ENCODE results near the gene CEBPA.
"Not testable (repeated sequence)": the region's sequence is repeated elsewhere in the genome, so short reads cannot be mapped to it uniquely, and the experiment has no call there.

CEBPA gene

GRCh38 chr19:33300009-33300893 lies 2.1 kb downstream of the CEBPA start:
- DNase-seq = no peak

GRCh38 chr19:33299051-33299688 lies 3.2 kb downstream of the CEBPA start:
- DNase-seq = no peak

DNA sequence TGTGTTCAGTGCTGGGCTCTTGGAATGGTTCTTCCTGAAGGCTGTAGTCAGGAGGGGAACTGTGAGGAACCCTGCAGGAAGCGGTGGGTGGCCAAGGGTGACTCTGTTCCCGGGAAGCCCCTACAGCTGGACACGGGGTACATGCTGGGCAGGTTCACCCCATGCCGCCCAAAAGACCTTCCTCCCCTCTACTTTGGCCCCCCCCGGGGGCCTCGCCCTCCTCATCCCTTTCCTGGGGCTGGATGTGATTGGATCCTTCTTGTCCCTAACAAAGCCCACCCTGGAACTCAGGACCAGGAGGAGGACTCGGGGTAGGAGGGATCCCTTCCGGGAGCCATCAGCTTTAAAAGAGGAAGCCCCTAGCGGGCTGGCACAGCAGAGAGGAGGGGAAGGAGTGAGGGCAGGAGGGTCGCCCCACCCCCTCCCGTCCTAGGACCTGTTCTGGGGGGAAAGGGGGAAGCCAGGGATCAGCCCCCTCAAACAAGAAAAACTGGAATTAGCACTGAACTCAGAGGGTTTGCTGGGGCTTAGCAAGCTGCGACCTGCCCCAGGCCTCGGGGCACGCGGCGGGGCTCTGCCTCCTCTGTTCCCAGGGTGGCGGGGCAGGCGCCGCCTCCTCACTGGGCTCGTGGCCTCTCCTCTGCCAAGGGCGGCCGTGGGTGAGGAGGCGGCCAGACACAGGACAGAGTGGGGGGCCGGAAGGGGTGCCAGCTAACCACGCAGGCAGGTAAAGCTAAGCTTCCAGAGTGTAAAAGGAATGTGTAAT lies 4.0 kb downstream of the CEBPA start:
- DNase-seq = no peak

DNA sequence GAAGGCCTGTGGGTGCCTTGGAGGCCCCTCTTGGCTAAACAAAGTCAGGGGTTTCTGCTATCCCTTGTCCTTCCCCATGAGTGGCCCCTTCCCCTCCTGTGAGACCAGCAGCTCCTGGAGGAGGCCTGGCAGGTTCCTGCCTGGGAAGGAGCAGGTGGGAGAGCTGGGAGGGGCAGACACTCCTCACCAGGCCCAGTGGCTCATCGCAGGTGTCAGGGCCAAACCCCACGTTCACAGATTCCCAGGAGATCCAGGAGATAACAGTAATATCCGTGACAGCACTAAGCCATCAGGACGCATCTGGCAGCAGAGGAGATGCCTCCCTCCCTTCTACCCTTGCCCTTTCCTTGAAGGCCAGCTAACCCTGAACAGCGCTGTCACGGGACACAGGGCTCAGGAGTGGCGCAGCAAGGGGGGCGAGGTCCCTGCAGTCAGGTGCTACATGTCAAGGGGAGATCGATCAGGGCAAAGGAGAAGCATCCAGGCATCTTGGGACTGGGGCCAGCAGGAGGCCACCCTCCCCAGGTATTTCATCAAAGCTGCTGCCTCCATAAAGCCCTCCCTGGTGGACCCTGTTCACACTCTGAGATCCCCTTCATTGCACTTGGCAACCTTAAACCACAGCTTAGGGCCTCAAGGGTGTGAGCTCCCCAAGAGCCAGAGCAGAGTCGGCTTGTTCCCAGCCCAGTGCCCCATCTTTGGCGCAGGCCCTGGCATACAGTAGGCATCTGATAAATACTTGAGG lies 4.8 kb downstream of the CEBPA start:
- no peak for DNase-seq

- no peak for DNase-seq
Measured at GRCh38 chr19:33296488-33296971, 5.8 kb downstream of the CEBPA start.

GRCh38 chr19:33295621-33296487 lies 6.5 kb downstream of the CEBPA start:
- peak in 2 of 5 experiments; percentile 7 to 57 for DNase-seq

- not testable (repeated sequence) for DNase-seq
Measured at GRCh38 chr19:33295046-33295445, 7.3 kb downstream of the CEBPA start.

GRCh38 chr19:33294058-33294798 lies 8.1 kb downstream of the CEBPA start:
- no peak for DNase-seq

GRCh38 chr19:33293255-33294057 lies 8.9 kb downstream of the CEBPA start:
- DNase-seq = no peak

DNA sequence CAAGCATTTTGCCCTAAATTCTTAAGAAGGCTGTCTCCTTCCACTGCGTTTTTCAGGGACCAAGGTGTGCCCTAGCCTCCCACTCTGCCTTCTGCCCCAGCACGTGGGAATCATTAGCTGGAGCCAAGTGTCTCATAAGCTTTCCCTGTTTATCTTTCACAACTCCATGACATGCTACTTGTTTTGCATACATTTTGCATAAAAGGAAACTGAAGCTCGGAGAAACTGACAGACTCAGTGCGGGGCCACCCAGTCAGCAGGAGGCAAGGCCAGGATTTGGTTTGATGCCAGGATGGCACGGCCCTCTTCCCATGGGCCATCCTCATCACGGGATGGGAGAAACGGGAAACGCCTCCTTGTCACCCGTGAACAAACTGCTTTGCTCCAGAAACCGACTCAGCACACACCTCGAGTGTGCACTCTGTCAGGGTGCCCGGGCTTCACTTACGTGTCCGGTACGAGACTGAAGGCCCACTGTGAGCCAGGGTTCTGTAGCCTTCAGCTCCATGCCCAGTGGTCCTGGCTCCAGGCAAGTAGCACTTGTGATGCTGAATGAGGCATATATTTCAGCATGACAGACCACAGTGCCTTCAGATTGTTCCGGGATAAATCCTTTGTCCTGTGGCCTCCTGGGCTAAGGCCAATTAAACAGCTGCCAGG lies 9.6 kb downstream of the CEBPA start:
- no peak for DNase-seq

DNA sequence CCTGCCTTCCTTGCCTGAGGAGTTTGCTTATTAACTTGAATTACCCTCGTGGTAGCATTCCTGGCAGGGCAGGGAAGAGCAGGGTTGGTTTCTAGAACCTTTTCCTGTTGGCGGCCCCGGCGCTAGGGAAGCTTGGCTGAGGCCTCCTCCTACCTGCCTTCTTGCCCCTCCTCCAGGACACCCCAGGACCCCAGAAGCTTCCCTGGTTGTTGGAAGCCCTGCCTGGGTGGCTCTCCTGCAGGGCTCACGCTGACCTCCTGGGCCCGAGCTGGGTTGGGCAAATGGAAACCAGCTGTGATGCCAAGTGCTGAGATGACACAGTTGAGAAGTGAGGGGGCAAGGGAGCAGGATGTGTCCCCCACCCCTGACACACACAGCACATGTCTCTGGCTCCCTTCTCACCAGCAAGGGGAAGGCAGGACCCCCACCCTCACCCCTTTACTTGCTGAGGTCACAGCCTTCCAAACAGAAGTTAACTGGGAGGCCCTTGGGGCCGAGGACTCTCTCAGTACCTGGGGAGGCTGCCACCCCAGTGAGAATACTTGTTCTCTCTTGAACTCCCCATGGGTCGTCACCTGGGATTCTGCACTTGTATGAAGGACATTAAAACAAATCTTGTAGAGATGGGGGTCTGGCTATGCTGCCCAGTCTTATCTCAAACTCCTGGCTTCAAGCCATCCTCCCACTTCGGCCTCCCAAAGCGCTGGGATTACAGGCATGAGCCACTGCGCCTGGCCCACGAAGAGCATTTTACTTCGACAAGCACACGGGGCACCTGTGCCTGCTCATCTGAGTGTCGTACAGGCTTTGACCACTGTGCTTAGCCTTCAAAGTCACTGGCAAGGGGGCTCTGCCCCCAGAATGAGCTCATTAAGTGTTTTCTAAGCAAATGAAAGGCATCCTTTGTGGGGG lies 10.5 kb downstream of the CEBPA start:
- DNase-seq = no peak

- DNase-seq = no peak
Measured at GRCh38 chr19:33290956-33291622, 11.2 kb downstream of the CEBPA start.

DNA sequence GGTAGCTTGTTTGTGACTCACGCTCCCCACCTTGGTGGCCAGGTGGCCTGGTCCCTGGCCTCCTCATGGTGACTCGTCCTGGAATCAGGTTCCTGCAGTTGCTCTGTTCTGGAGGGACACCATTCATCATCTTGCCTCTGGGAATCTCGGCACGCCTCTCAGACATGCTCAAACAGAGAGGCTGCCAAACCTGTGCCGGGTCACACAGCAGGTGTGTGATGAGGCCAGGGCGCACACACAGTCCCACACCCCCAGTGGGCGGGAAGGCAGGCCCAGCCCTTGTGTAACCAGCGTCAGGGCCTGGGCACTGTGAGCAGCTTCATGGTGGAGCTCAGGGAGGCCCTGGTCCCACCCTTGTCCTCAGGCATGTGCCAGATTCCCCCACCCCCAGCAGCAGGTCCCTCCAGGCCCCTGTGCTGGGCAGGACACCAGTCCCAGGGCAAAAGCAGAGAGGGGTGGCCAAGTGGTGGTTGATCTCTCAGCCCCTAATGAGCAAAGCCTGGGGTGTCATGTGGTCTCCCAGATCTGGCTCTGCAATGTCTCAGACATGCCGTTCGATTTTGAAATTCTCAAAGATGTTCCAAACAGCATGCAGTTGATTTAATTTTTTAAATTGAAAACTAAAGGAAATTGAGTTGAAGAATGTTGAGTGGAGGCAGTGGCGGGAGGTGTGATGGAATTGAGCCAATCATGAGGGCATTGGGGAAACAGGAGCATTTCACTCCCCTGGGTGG lies 12.1 kb downstream of the CEBPA start:
- DNase-seq = no peak

DNA sequence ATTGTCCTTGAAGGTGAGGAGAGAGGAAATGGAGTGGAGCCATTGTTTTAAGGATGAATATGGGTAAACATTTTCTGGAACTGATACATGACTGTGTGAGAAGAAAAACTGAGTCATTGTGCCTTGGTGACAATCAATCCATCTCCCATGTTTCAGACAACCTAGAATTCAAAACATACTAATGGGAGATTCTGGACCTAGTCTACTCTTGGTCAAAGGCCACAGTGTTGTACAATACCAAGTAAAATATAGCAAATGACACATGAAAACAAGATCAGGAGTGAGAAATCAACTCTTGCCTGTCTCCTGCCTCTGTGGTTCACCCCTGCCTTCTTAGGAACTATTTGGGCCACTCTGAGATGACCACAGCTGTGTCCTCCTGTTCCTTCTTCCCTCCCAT lies 13.1 kb downstream of the CEBPA start:
- no peak for DNase-seq

GRCh38 chr19:33288666-33289065 lies 13.7 kb downstream of the CEBPA start:
- DNase-seq = no peak

DNA sequence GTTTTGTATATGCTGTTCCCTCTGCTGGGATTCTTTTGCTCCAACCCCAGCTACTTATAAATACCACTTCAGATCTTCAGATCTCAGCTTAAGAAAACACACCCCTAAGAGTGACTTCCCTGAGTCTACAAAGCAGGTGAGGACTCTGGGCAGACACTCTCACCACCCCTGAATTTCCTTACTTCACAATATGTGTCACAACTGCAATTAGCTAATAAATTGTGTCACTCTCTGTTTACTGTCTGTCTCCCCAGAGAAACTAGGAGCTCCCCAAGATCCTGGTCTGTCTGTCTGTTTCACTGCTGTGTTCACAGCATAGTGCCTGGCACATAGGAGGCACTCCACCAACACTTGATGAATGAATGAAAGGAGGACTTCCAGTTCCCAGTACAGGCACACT lies 14.4 kb downstream of the CEBPA start:
- DNase-seq = no peak

GRCh38 chr19:33287438-33287837 lies 14.9 kb downstream of the CEBPA start:
- DNase-seq = no peak

Measured in T-helper 2 cell (primary cell).